ENCODE results near the gene AP2A1.
A peak's percentile ranks its signal among the peaks of the same experiment; 100 is the strongest.
"Not testable (repeated sequence)": the region's sequence is repeated elsewhere in the genome, so short reads cannot be mapped to it uniquely, and the experiment has no call there.

AP2A1 gene

DNA sequence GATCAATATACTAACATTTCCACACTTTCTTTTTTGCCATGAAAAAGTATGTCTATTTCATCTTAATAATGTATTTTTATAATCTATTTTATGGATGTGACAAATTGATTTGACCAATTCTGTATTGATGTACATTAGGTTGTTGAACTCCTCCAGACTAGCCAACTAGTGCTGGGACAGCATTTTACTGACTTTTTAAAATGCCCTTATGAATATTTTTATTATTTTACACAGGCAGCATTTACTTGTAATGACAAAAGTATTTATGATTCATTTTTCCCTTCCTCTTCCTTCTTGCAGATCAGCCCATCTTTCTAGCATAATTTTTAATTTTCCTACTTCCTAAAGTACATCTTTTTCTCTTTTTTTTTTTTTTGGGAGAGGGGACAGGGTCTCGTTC lies 47.2 kb downstream of the AP2A1 start:
- DNase-seq, result no peak

DNA sequence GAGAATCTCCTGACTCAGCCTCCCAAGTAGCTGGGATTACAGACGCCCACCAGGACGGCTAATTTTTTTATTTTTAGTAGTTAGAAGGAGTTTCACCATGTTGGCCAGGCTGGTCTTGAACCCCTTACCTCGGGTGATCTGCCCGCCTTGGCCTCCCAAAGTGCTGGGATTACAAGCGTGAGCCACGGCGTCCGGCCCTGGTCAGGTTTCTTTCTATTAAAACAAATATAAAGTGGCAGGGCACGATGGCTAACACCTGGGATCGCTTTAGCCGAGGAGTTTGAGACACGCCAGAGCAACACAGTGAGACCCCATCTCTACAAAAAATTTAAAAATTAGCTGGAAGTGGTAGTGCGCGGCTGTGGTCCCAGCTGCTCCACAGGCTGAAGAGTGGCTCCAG lies 49.8 kb downstream of the AP2A1 start:
- DNase-seq, result no peak

GRCh38 chr19:49817964-49818648 lies 51.3 kb downstream of the AP2A1 start, which contains the start of gene MED25:
MED25 (plus strand) TSS chr19:49818289; CDS start chr19:49818342, 53 bp downstream.
- peak; percentile 83 for DNase-seq

GRCh38 chr19:49818649-49819370 lies 52.0 kb downstream of the AP2A1 start:
- no peak for DNase-seq

- not testable (repeated sequence) for DNase-seq
These were observed 52.8 kb downstream of the AP2A1 start for GRCh38 chr19:49819452-49820115.

DNA sequence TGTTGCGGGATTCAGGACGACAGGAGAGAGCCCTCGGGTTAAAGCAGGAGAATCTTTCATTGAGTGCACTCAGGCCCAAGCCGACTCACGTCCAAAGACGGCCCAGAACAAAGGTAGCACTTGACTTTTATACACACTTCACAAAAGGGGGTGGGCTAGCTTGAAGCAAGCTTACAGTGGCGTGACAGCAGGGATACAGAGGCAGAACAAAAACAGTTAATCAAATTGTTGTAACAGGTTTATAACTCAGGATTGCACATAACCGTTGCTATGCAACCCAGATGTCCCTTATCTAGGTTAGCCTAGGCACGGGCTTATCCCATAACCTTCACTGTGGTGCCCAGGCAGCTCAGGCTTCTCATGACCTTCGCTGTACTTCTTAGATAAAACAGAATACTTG lies 53.3 kb downstream of the AP2A1 start:
- no peak for DNase-seq

- DNase-seq, result no peak
These were observed 56.7 kb downstream of the AP2A1 start for GRCh38 chr19:49823472-49823871.

- no peak for DNase-seq
These were observed 57.9 kb downstream of the AP2A1 start for GRCh38 chr19:49824662-49825061.

GRCh38 chr19:49827034-49827433 lies 60.2 kb downstream of the AP2A1 start:
- DNase-seq, result no peak

- DNase-seq, result no peak
These were observed 62.4 kb downstream of the AP2A1 start for GRCh38 chr19:49829200-49829599.

GRCh38 chr19:49829721-49830120 lies 62.9 kb downstream of the AP2A1 start:
- no peak for DNase-seq

DNA sequence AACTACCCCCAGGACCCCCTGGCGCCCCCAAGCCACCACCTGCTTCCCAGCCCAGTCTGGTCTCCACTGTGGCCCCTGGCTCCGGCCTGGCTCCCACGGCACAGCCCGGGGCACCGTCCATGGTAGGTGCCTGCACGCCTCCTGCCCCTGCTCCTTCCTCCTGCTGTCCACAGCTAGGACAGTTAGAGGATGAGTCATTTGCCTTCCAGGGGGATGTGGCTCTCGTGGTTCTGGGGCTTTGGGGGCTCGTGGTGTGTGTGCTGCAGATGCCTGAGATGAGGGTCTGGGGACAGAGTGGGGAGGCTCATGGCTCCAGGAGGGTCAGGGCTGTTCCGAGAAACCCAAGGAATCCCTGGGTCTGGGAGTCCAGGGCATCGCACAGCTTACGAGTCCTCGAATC lies 64.0 kb downstream of the AP2A1 start:
- no peak for DNase-seq

- DNase-seq, result no peak
These were observed 64.8 kb downstream of the AP2A1 start for GRCh38 chr19:49831592-49831991.

DNA sequence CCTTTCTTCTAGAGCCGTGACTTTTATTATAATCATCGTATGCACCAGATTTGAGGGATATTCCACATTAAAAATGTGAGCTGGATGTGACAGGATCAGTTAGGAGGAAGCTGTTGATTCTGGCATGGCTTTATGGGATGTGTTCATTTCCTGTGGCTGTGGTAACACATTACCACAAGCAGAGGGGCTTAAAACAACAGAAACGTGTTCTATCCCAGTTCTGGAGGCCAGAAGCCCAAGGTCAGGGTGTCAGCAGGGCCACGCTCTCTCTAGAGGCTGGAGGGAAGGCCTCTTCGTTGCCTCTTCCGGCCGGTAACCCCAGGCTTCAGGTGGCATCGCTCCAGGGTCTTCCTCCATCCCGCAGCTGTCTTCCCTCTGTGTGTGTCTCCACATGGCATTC lies 65.8 kb downstream of the AP2A1 start:
- no peak for DNase-seq

- no peak for DNase-seq
These were observed 66.8 kb downstream of the AP2A1 start for GRCh38 chr19:49833599-49833998.

- DNase-seq, result no peak
These were observed 68.8 kb downstream of the AP2A1 start for GRCh38 chr19:49835562-49835961.

DNA sequence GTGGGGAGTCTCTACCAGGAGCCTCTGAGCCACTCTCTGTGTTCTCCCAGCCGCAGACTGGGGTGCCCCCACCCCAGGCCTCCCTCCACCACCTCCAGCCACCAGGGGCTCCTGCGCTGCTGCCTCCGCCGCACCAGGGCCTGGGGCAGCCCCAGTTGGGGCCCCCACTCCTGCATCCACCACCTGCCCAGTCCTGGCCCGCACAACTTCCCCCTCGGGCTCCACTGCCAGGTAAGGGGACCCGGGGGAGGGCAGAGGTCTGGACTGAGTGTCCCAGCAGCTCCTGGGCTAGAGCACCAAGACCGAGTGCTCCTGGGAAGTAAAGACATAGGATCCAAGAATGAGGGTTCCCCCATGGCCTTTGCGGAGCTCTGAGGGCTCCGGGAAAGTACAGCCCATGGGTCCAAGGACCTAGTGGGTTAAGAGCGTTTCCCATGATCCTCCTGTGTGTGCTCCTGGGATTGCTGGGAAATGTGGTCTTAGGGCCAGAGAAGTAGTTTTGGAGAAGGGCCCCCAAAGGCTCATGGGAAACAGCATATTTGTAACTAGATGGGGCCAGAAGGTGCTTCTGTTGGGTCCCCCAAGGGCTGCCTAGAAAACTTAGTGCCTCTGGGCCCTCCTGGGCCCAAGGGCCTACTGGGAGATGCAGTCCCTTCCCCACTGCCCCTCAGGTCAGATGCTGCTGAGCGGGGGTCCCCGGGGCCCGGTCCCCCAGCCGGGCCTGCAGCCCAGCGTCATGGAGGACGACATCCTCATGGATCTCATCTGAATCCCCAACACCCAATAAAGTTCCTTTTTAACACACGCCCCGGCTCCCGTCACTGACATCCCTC lies 69.6 kb downstream of the AP2A1 start:
- DNase-seq, result no peak

- no peak for DNase-seq
These were observed 70.2 kb downstream of the AP2A1 start for GRCh38 chr19:49837009-49837310.

DNA sequence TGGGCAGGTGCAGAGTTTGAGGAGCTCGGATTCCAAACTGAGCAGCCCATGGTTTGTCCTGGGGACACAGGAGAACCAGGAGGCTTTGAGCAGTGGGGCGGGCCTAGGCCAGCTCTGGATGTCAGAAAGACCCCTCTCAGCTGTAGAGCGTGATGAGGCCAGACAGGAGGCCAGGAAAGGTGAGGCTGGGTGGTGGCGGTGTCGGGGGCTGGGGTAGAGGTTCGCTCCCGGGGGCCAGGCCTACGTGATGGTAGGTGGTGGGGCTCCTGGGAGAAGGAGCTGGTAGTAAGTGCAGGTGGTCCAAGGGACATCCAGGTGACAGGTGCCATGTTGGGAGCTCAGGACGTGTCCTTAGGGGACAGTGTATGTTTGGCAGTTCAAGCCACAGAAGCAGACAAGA lies 70.6 kb downstream of the AP2A1 start:
- no peak for DNase-seq

DNA sequence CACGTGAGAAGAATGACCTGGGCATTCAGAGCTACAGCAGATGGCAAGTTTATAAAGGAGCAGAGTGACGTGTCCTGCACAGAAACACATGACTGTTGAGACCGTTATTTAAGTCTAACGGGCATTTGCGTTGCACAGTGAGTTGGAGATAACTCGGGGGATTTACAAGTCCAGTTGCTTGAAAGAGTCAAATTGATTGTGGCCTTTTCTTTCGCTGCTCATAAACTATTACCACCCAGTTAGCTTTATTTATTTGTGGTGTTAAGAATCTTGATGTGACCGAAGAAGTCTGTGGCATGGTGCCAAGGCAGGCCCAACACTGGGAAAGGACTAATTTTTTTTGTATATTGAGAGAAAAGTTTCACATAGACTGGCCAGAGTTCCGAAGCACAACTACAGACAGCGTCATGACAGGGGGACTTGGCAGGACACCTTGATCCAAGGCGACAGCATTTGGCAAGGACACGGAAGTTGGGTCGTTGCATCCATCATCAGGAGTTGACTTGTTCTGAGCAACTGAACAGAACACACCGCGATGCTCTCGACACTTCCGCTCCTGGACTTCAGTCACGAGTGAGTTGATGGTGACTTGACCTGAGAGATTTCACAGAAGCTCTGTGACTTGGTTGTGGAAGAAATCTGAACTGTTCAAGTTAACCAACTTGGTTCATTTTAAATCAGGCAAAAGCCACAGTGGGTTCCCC lies 72.2 kb downstream of the AP2A1 start:
- DNase-seq, result no peak

- DNase-seq, result no peak
These were observed 72.9 kb downstream of the AP2A1 start for GRCh38 chr19:49839713-49840112.

DNA sequence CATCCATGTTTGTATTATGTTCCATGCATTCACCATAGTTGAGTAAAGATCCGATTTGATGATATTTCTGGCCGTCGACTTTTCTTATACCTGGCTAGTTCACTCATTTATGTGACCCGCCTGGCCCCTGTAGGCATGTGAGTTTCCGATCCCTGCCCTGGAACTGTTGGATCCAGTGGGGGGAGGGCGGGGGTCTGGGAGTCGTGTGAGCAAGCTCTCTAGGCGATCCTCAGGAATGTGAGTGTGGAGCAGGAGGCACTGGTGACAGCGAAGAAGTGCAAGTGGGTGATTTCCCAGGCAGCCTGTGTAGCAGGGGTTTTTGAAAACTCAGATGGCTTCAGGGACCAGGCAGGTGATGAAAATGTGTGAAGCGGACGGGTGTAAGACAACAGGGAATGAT lies 73.5 kb downstream of the AP2A1 start:
- DNase-seq, result no peak

Data from fibroblast of skin of right quadriceps (primary cell).